Stomach (tissue), 9 donors: ENCODE results near the gene PPY. TPM values are rescaled to one million over a fixed set of nuclear protein-coding genes. Genes with fewer than 3 reads are reported as not detected.
"Not testable (repeated sequence)": the region's sequence is repeated elsewhere in the genome, so short reads cannot be mapped to it uniquely, and the experiment has no call there.

Experiments used
- DNase-seq, 2 donors: peaks; one replicate each; pipeline versions ENCODE4 v3.0.0 to v3.0.0-alpha.2; 2013 to 2019
- H3K27ac ChIP-seq, 5 donors: fragments of 200-600 bp in 4 of 5; sonication (generic) in 4 of 5; one replicate each; pipeline ENCODE4 v1.5.1; 2013 to 2019; ENCODE audit warnings: mild to moderate bottlenecking in 1 of 5, moderate library complexity in 1 of 5
- H3K27me3 ChIP-seq, 3 donors: fragments of 200-600 bp; sonication (generic); one replicate each; pipeline ENCODE4 v1.5.1; 2017 to 2019; ENCODE audit warnings: mixed run types in 1 of 3
- H3K36me3 ChIP-seq, 4 donors: fragments of 200-600 bp; sonication (generic); 1 replicate in 3 of 4; 2 replicates in 1 of 4; pipeline ENCODE4 v1.5.1; 2016 to 2019
- H3K4me1 ChIP-seq, 4 donors: fragments of 200-600 bp; sonication (generic); one replicate each; pipeline ENCODE4 v1.5.1; 2016 to 2019
- H3K4me3 ChIP-seq, 4 donors: fragments of 200-600 bp; sonication (generic) in 3 of 4; one replicate each; pipeline ENCODE4 v1.5.1; 2016 to 2019; ENCODE audit warnings: mild to moderate bottlenecking in 1 of 4
- H3K9me3 ChIP-seq, 4 donors: fragments of 200-600 bp; sonication (generic); one replicate each; pipeline ENCODE4 v1.5.1; 2016 to 2019
- CTCF ChIP-seq, 7 experiments: fragments of 450-650 bp in 4 of 7; fragments of 200-600 bp in 3 of 7; sonication (generic) in 3 of 7; IDR thresholded peaks; one replicate each; pipeline ENCODE4 v1.5.1; 2016 to 2019; ENCODE audit warnings: antibody characterized with exemption in 7 of 7, control low read depth in 2 of 7, mild to moderate bottlenecking in 1 of 7
- EP300 ChIP-seq: sonication (generic); formaldehyde crosslinking; IDR thresholded peaks from one replicate; pipeline ENCODE4 v1.6.1; 2017; ENCODE audit warnings: antibody characterized with exemption
- POLR2A ChIP-seq, 4 donors: fragments of 450-650 bp; IDR thresholded peaks; one replicate each; pipeline ENCODE4 v1.6.1; 2016; ENCODE audit warnings: antibody characterized with exemption in 4 of 4, control low read depth in 2 of 4, mild to moderate bottlenecking in 1 of 4, moderate library complexity in 1 of 4
- POLR2AphosphoS5 ChIP-seq, 3 donors: sonication (generic); formaldehyde crosslinking; IDR thresholded peaks; one replicate each; pipeline ENCODE4 v1.6.1; 2016; ENCODE audit warnings: antibody characterized with exemption in 3 of 3
- WGBS, 5 donors: extraction: QIAGEN DNeasy Blood & Tissue Kit in 3 of 5; methylation state at CpG; one replicate each; pipeline versions ENCODE4 v1.1.5 to v1.1.7; 2013 to 2018; 5-methylcytosine and 5-hydroxymethylcytosine counted together
- intact Hi-C: fragments of 100-400 bp; cut with DNase I; formaldehyde crosslinking; loops from one replicate; pipeline ENCODE4 v1.15.1; 2023; ENCODE audit warnings: low total_unique reads
- polyA plus RNA-seq, 3 donors: library from polyadenylated mRNA; stranded (reverse); fragments of 200-250 nt; gene quantifications; one replicate each; pipeline ENCODE4 v1.2.3, GENCODE V29; 2013
- total RNA-seq, 5 donors: library from RNA; depleted of rRNA; stranded (reverse); fragments of >200 nt; gene quantifications; one replicate each; pipeline versions ENCODE4 v1.1.0 to v1.2.3, GENCODE V29; 2014 to 2016
- donor health status: healthy with polysubstance abuse.
- donor health status: Bipolar disorder and iron deficiency.
- donor health status: healthy.

PPY gene
- total and polyA plus RNA-seq, 8 donors: not detected

GRCh38 chr17:43961954-43962353, 19.7 kb upstream of the PPY start:
- Histone ChIP-seq H3K27me3 (peaks cover 0 to 39% (median 5%) of the 10 kb centered on the region in 3 donors), H3K9me3 (no peaks in the 10 kb centered on the region), H3K27ac (no peak overlapping the region), H3K4me3 (no peak overlapping the region), H3K36me3 (no peaks in the 10 kb centered on the region), H3K4me1 (no peaks in the 10 kb centered on the region)
- intact Hi-C loops: no loop called here
- 82 to 90% (median 87%) methylated on average over 2 of the region's 2 CpGs for WGBS, 5 donors
- no peak for DNase-seq
- no peak for TF ChIP-seq CTCF (IDR thresholded peaks at IDR 0.05)
- TF ChIP-seq EP300: no peak
- no peak for TF ChIP-seq POLR2AphosphoS5 (IDR thresholded peaks at IDR 0.05)
- TF ChIP-seq POLR2A (IDR thresholded peaks at IDR 0.05): no peak

- H3K4me3 ChIP-seq, intact Hi-C loops: not testable (repeated sequence)
Observed at GRCh38 chr17:43961292-43961691, 19.0 kb upstream of the PPY start.

GRCh38 chr17:43958748-43959352, 16.6 kb upstream of the PPY start:
- Histone ChIP-seq H3K36me3 (no peaks in the 10 kb centered on the region), H3K4me1 (no peaks in the 10 kb centered on the region), H3K9me3 (no peaks in the 10 kb centered on the region), H3K27ac (no peak overlapping the region), H3K4me3 (no peak overlapping the region), H3K27me3 (peaks cover 0 to 55% (median 11%) of the 10 kb centered on the region in 3 donors)
- TF ChIP-seq POLR2A (IDR thresholded peaks at IDR 0.05) (no peak), POLR2AphosphoS5 (IDR thresholded peaks at IDR 0.05) (no peak), EP300 (no peak), CTCF (IDR thresholded peaks at IDR 0.05) (no peak)
- intact Hi-C loops: no loop called here
- no peak for DNase-seq
- WGBS, 5 donors: 54 to 64% (median 59%) methylated on average over 2 of the region's 2 CpGs

More at GRCh38 chr17:43961292-43961691, 19.0 kb upstream of the PPY start:
- H3K27me3 ChIP-seq: peaks cover 0 to 39% (median 5%) of the 10 kb centered on the region in 3 donors
- not testable (repeated sequence) for H3K9me3 ChIP-seq, DNase-seq, H3K27ac ChIP-seq, H3K36me3 ChIP-seq, H3K4me1 ChIP-seq
- 87 to 96% (median 93%) methylated on average over 6 of the region's 6 CpGs for WGBS, 5 donors

- intact Hi-C loops: no loop called here
- Histone ChIP-seq H3K27ac (no peak overlapping the region), H3K36me3 (no peaks in the 10 kb centered on the region), H3K9me3 (no peaks in the 10 kb centered on the region), H3K27me3 (peaks cover 17 to 66% (median 32%) of the 10 kb centered on the region in 3 donors), H3K4me3 (no peak overlapping the region), H3K4me1 (peaks cover 9 to 14% (median 12%) of the 10 kb centered on the region in 4 donors)
- no peak for DNase-seq
- TF ChIP-seq EP300 (no peak), POLR2A (IDR thresholded peaks at IDR 0.05) (no peak), CTCF (IDR thresholded peaks at IDR 0.05) (no peak), POLR2AphosphoS5 (IDR thresholded peaks at IDR 0.05) (no peak)
- 75 to 88% (median 86%) methylated on average over 7 to 8 of the region's 8 CpGs for WGBS, 5 donors
Observed at GRCh38 chr17:43956222-43956621, 13.9 kb upstream of the PPY start.

GRCh38 chr17:43953746-43954145, 11.5 kb upstream of the PPY start, which contains the start of gene PYY:
TSS of gene PYY (minus strand) at chr17:43953940. CDS start at chr17:43953483, 457 bp downstream.
- peaks cover 9 to 14% (median 12%) of the 10 kb centered on the region in 4 donors for H3K4me1 ChIP-seq
- H3K27ac ChIP-seq: no peak within 1 kb of the TSS
- peak within 1 kb of the TSS in 1 of 4 donors; percentile 25 for H3K4me3 ChIP-seq
- 46 to 72% (median 65%) methylated on average over 7 to 11 of the region's 11 CpGs for WGBS, 5 donors
- no peak for TF ChIP-seq EP300
- TF ChIP-seq POLR2A (IDR thresholded peaks at IDR 0.05): no peak
- TF ChIP-seq CTCF (IDR thresholded peaks at IDR 0.05): no peak
- no peak for TF ChIP-seq POLR2AphosphoS5 (IDR thresholded peaks at IDR 0.05)
- H3K9me3 ChIP-seq: no peaks in the 10 kb centered on the region
- H3K36me3 ChIP-seq: no peaks in the 10 kb centered on the region
- H3K27me3 ChIP-seq: peaks cover 22 to 75% (median 40%) of the 10 kb centered on the region in 3 donors
- intact Hi-C loops: no loop called here
- no peak for DNase-seq
